GM13976 (cell line): Measurements from ENCODE around the gene CCDC106.
A peak's percentile ranks its signal among the peaks of the same experiment; 100 is the strongest.

Experiments
- DNase-seq: peaks from one replicate; pipeline ENCODE4 v3.0.0; 2012; ENCODE audit warnings: low spot score
- in situ Hi-C: fragments of 300-500 bp; cut with MboI; formaldehyde crosslinking; loops from one replicate; pipeline ENCODE4 v1.12.0; 2022; ENCODE audit warnings: low sequenced_read_pairs, mixed read lengths, inconsistent platforms; ENCODE audit not compliant: unreplicated experiment
- TF ChIP-seq, protein P1 (sequence below): IDR thresholded peaks from 2 replicates; pipeline ENCODE4 v1.5.1; 2012; ENCODE audit warnings: borderline replicate concordance, mild to moderate bottlenecking; ENCODE audit not compliant: insufficient read depth; ENCODE audit errors: extremely low read depth, missing control alignments, control extremely low read depth

CCDC106 gene

DNA sequence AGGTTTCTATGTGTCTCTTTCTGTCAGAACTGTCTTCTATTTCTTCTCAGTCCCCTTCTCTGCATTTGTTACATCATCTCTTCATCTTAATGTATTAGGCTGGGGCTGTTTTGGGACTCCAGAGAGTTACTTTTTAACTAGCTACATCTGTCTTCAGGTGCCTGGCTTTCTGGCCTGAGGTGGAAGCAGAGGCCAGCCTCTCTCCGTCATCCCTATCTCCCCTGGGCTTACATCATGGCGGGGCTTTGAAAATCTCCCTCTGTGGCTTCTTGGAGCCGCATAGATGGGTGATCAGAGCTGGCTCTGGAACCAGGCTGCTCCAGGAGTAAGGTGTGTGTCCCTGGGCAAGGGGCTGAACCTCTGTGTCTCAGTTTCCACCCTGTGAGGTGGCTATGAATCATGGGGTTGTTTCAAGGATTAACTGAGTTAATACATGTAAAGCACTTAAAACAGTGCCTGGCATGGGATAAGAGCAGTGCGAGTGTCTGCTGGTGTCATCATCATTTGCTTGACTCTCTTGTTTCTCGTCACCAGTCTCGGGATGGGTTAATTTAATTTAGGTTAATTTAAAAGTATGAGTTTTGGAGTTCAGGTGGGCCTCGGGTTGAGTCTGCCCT, 29.0 kb downstream of the CCDC106 start:
- TF ChIP-seq, protein P1, sequence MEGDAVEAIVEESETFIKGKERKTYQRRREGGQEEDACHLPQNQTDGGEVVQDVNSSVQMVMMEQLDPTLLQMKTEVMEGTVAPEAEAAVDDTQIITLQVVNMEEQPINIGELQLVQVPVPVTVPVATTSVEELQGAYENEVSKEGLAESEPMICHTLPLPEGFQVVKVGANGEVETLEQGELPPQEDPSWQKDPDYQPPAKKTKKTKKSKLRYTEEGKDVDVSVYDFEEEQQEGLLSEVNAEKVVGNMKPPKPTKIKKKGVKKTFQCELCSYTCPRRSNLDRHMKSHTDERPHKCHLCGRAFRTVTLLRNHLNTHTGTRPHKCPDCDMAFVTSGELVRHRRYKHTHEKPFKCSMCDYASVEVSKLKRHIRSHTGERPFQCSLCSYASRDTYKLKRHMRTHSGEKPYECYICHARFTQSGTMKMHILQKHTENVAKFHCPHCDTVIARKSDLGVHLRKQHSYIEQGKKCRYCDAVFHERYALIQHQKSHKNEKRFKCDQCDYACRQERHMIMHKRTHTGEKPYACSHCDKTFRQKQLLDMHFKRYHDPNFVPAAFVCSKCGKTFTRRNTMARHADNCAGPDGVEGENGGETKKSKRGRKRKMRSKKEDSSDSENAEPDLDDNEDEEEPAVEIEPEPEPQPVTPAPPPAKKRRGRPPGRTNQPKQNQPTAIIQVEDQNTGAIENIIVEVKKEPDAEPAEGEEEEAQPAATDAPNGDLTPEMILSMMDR, result no peak
- no peak for DNase-seq
- in situ Hi-C loops, result no loop called here

GRCh38 chr19:55677572-55678028, 29.6 kb downstream of the CCDC106 start:
- no peak for DNase-seq
- in situ Hi-C loops, result no loop called here
- TF ChIP-seq, protein P1, result no peak

DNA sequence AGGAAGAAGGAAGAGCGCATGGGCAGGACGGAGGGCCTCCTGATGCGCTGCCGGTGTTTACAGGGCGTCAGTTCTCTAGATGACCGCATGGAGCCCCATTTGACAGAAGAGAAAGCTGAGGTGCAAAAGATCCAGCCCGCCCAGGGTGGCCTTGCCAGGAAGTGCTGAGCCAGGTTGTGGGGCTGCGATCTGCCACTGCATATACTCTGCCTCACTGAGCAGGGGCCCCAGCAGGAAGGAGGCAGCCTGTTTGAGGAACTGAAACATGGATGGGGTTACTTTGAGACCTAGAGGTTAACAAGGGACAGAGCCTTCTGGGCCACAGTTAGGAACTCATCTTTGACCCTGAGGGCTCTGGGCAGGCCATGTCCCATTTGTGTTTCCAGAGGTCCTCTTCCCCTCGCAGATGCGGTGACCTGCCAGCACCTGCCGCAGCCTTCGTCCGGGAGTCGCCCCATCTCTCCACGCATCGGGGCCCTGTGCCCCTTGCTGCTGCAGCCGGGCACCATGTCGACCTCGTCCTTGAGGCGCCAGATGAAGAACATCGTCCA, 30.2 kb downstream of the CCDC106 start:
- in situ Hi-C loops, result no loop called here
- DNase-seq, result peak; percentile 85
- TF ChIP-seq, protein P1, result peak; percentile 28

- TF ChIP-seq, protein P1, result no peak
- in situ Hi-C loops, result no loop called here
- no peak for DNase-seq
Measured at GRCh38 chr19:55679343-55680257, 31.6 kb downstream of the CCDC106 start.

- TF ChIP-seq, protein P1, result no peak
Measured at GRCh38 chr19:55680339-55681130, 32.5 kb downstream of the CCDC106 start.

More at GRCh38 chr19:55680339-55681130, 32.5 kb downstream of the CCDC106 start:
- in situ Hi-C loops, result no loop called here
- no peak for DNase-seq
